NCI-H146 treated with DMSO at 0.1 percent for 48 hours (cell line): ENCODE data around the gene GABPA.
"Not testable (repeated sequence)": the region's sequence is repeated elsewhere in the genome, so short reads cannot be mapped to it uniquely, and the experiment has no call there.

Experiments used
- DNase-seq: peaks from one replicate; lab custom pipeline; 2025; ENCODE audit not compliant: unreplicated experiment; lab: John Stamatoyannopoulos, UW

The GABPA gene

GRCh38 chr21:25734904-25735645 is at the start of gene GABPA, which contains the start of gene ATP5PF:
Gene GABPA, plus strand, starts transcription at chr21:25734972. Its CDS starts 6,627 bp downstream, at chr21:25741599.
Gene ATP5PF, minus strand, starts transcription at chr21:25734904. Its CDS starts 5,110 bp downstream, at chr21:25729794.
- DNase-seq: peak; percentile 90

- DNase-seq: no peak
These were observed 47.0 kb upstream of the GABPA start for GRCh38 chr21:25687787-25688186.

- no peak for DNase-seq
These were observed 46.3 kb upstream of the GABPA start for GRCh38 chr21:25688275-25689155.

- DNase-seq: no peak
These were observed 45.5 kb upstream of the GABPA start for GRCh38 chr21:25689226-25689625.

- DNase-seq: no peak
These were observed 42.8 kb upstream of the GABPA start for GRCh38 chr21:25691976-25692375.

GRCh38 chr21:25695461-25695860 is 39.3 kb upstream of the GABPA start:
- DNase-seq: not testable (repeated sequence)

- no peak for DNase-seq
These were observed 34.0 kb upstream of the GABPA start for GRCh38 chr21:25700741-25701140.

GRCh38 chr21:25701529-25701928 is 33.2 kb upstream of the GABPA start:
- DNase-seq: no peak

GRCh38 chr21:25708467-25709065 is 26.2 kb upstream of the GABPA start:
- no peak for DNase-seq

- DNase-seq: no peak
These were observed 25.0 kb upstream of the GABPA start for GRCh38 chr21:25709684-25710265.

GRCh38 chr21:25710550-25710949 is 24.2 kb upstream of the GABPA start:
- no peak for DNase-seq

- not testable (repeated sequence) for DNase-seq
These were observed 20.7 kb upstream of the GABPA start for GRCh38 chr21:25714066-25714465.

- no peak for DNase-seq
These were observed 17.2 kb upstream of the GABPA start for GRCh38 chr21:25717491-25718147.

GRCh38 chr21:25721987-25722386 is 12.8 kb upstream of the GABPA start:
- no peak for DNase-seq

- DNase-seq: no peak
These were observed 12.1 kb upstream of the GABPA start for GRCh38 chr21:25722631-25723030.

GRCh38 chr21:25732091-25732760 is 2.5 kb upstream of the GABPA start:
- DNase-seq: no peak

GRCh38 chr21:25733859-25734653 is 716 bp upstream of the GABPA start:
- DNase-seq: no peak

- DNase-seq: no peak
These were observed 193 bp upstream of the GABPA start for GRCh38 chr21:25734654-25734903.
